H9 (cell line): ENCODE measurements around the gene PLA1A. TPM values are rescaled to one million over a fixed set of nuclear protein-coding genes. Genes with fewer than 3 reads are reported as not detected.

Experiments
- DNase-seq: peaks from one replicate; pipeline ENCODE4 v3.0.0-alpha.2; 2017
- H2AFZ ChIP-seq: one replicate; pipeline ENCODE4 v1.6.1; 2013; ENCODE audit warnings: mild to moderate bottlenecking, low read length, control low read depth, moderate library complexity
- H2AK5ac ChIP-seq: 2 replicates; pipeline ENCODE4 v1.6.1; 2013; ENCODE audit warnings: low read length, control low read depth, mixed read lengths; ENCODE audit not compliant: insufficient read length
- H2BK120ac ChIP-seq: one replicate; pipeline ENCODE4 v1.6.1; 2013; ENCODE audit warnings: low read depth, mild to moderate bottlenecking, low read length, control low read depth, inconsistent platforms; ENCODE audit not compliant: poor library complexity, severe bottlenecking
- H2BK12ac ChIP-seq: 2 replicates; pipeline ENCODE4 v1.6.1; 2013; ENCODE audit warnings: low read length, control low read depth, mixed read lengths, low read depth; ENCODE audit not compliant: insufficient read length
- H2BK15ac ChIP-seq: 2 replicates; pipeline ENCODE4 v1.6.1; 2013; ENCODE audit warnings: low read depth, low read length, control low read depth
- H2BK20ac ChIP-seq: one replicate; pipeline ENCODE4 v1.6.1; 2013; ENCODE audit warnings: low read depth, mild to moderate bottlenecking, low read length, control low read depth, inconsistent platforms; ENCODE audit not compliant: poor library complexity, severe bottlenecking
- H2BK5ac ChIP-seq: 2 replicates; pipeline ENCODE4 v1.6.1; 2013; ENCODE audit warnings: low read length, control low read depth, mixed read lengths; ENCODE audit not compliant: insufficient read length
- H3K14ac ChIP-seq: 2 replicates; pipeline ENCODE4 v1.6.1; 2013; ENCODE audit warnings: low read length, control low read depth; ENCODE audit not compliant: insufficient read depth
- H3K18ac ChIP-seq: 2 replicates; pipeline ENCODE4 v1.6.1; 2013; ENCODE audit warnings: low read depth, mild to moderate bottlenecking, mixed read lengths, low read length, control low read depth; ENCODE audit not compliant: insufficient read length
- H3K23ac ChIP-seq: 2 replicates; pipeline ENCODE4 v1.6.1; 2013; ENCODE audit warnings: low read length, control low read depth, mixed read lengths, low read depth; ENCODE audit not compliant: insufficient read length
- H3K23me2 ChIP-seq: 2 replicates; pipeline ENCODE4 v1.6.1; 2013; ENCODE audit warnings: low read depth, mild to moderate bottlenecking, mixed read lengths, low read length, control low read depth; ENCODE audit not compliant: insufficient read length, poor library complexity, severe bottlenecking
- H3K27ac ChIP-seq: 2 replicates; pipeline ENCODE4 v1.5.1; 2013; ENCODE audit warnings: low read length, control low read depth, mixed read lengths, low read depth; ENCODE audit not compliant: insufficient read length
- H3K27me3 ChIP-seq: 2 replicates; pipeline ENCODE4 v1.6.1; 2013; ENCODE audit warnings: low read length, control low read depth, inconsistent platforms; ENCODE audit not compliant: insufficient read depth
- H3K4ac ChIP-seq: 2 replicates; pipeline ENCODE4 v1.6.1; 2013; ENCODE audit warnings: low read depth, mild to moderate bottlenecking, control low read depth, inconsistent platforms, low read length, moderate library complexity
- H3K4me1 ChIP-seq: 2 replicates; pipeline ENCODE4 v1.6.1; 2013; ENCODE audit warnings: low read length, control low read depth, inconsistent platforms; ENCODE audit not compliant: insufficient read depth
- H3K4me2 ChIP-seq: 2 replicates; pipeline ENCODE4 v1.6.1; 2013; ENCODE audit warnings: low read length, control low read depth, mixed read lengths; ENCODE audit not compliant: insufficient read length, insufficient read depth
- H3K56ac ChIP-seq: 2 replicates; pipeline ENCODE4 v1.6.1; 2013; ENCODE audit warnings: low read depth, mild to moderate bottlenecking, mixed read lengths, low read length, control low read depth; ENCODE audit not compliant: insufficient read length
- H3K79me1 ChIP-seq: 2 replicates; pipeline ENCODE4 v1.6.1; 2013; ENCODE audit warnings: low read depth, mild to moderate bottlenecking, moderate library complexity, low read length, control low read depth, inconsistent platforms; ENCODE audit not compliant: insufficient read depth, poor library complexity, severe bottlenecking
- H3K79me2 ChIP-seq: 2 replicates; pipeline ENCODE4 v1.6.1; 2013; ENCODE audit warnings: low read length, control low read depth, inconsistent platforms; ENCODE audit not compliant: insufficient read depth
- H3K9ac ChIP-seq: 2 replicates; pipeline ENCODE4 v1.6.1; 2013; ENCODE audit warnings: low read length, control low read depth, mixed read lengths; ENCODE audit not compliant: insufficient read length; ENCODE audit errors: extremely low read depth
- H3K9me3 ChIP-seq: one replicate; pipeline ENCODE4 v1.6.1; 2013; ENCODE audit warnings: low read depth, low read length, inconsistent platforms; ENCODE audit not compliant: control insufficient read depth
- H3T11ph ChIP-seq: one replicate; pipeline ENCODE4 v1.6.1; 2013; ENCODE audit warnings: mild to moderate bottlenecking, low read length, control low read depth, inconsistent platforms
- H4K20me1 ChIP-seq: one replicate; pipeline ENCODE4 v1.6.1; 2013; ENCODE audit not compliant: control insufficient read depth, insufficient read length, insufficient read depth
- H4K5ac ChIP-seq: 2 replicates; pipeline ENCODE4 v1.6.1; 2013; ENCODE audit warnings: low read depth, mild to moderate bottlenecking, mixed read lengths, low read length, control low read depth; ENCODE audit not compliant: insufficient read length
- H4K8ac ChIP-seq: replicated peaks from 2 replicates; pipeline ENCODE4 v1.6.1; 2013; ENCODE audit warnings: low read length, control low read depth, mixed read lengths, low read depth; ENCODE audit not compliant: insufficient read length
- H4K91ac ChIP-seq: 2 replicates; pipeline ENCODE4 v1.6.1; 2013; ENCODE audit warnings: low read depth, mild to moderate bottlenecking, moderate library complexity, mixed read lengths, low read length, control low read depth; ENCODE audit not compliant: insufficient read length
- H3K27ac Mint-ChIP-seq, 3 experiments: 2 replicates in 2 of 3; 3 replicates in 1 of 3; pipeline ENCODE4 v1.8.0; 2020 to 2021; ENCODE audit warnings: mixed read lengths in 3 of 3, mild to moderate bottlenecking in 1 of 3, moderate library complexity in 1 of 3
- H3K27me3 Mint-ChIP-seq: 2 replicates; pipeline ENCODE4 v1.8.0; 2021; ENCODE audit warnings: low read depth, mild to moderate bottlenecking, moderate library complexity, mixed read lengths
- H3K36me3 Mint-ChIP-seq, 3 experiments: 2 replicates in 2 of 3; 3 replicates in 1 of 3; pipeline ENCODE4 v1.8.0; 2020 to 2021; ENCODE audit warnings: low read depth in 3 of 3, mixed read lengths in 3 of 3; ENCODE audit not compliant: insufficient read depth in 1 of 3
- H3K4me1 Mint-ChIP-seq, 2 experiments: 2 replicates each; pipeline ENCODE4 v1.8.0; 2020; ENCODE audit warnings: mixed read lengths in 2 of 2
- H3K4me3 Mint-ChIP-seq, 2 experiments: 2 replicates in 1 of 2; 3 replicates in 1 of 2; pipeline ENCODE4 v1.8.0; 2020 to 2021; ENCODE audit warnings: mild to moderate bottlenecking in 2 of 2, mixed read lengths in 2 of 2, moderate library complexity in 1 of 2
- H3K9me3 Mint-ChIP-seq, 2 experiments: 2 replicates in 1 of 2; 3 replicates in 1 of 2; pipeline ENCODE4 v1.8.0; 2020; ENCODE audit warnings: mild to moderate bottlenecking in 2 of 2, mixed read lengths in 2 of 2, moderate library complexity in 1 of 2
- CTCF ChIP-seq: fragments of 200-600 bp; sonication (generic); conservative IDR thresholded peaks from 3 replicates; pipeline ENCODE4 v1.8.0; 2021; ENCODE audit warnings: antibody characterized with exemption, mild to moderate bottlenecking
- WGBS: extraction: QIAGEN DNeasy Blood & Tissue Kit; methylation state at CpG from one replicate; pipeline ENCODE4 v1.1.7; 2013; ENCODE audit warnings: missing lambda C conversion rate, low lambda C conversion rate, mixed read lengths; ENCODE audit not compliant: insufficient read length; ENCODE audit errors: extremely low coverage; 5-methylcytosine and 5-hydroxymethylcytosine counted together
- total RNA-seq: library from RNA; stranded (reverse); gene quantifications from 2 replicates; pipeline ENCODE4 v1.2.1, GENCODE V29; 2021

Gene PLA1A
- total RNA-seq, 1 experiment from 2014 or later: not detected

- no peak overlapping the region for H3K9ac ChIP-seq
Observed at GRCh38 chr3:119560160-119560559, 37.5 kb upstream of the PLA1A start.

More at GRCh38 chr3:119560160-119560559, 37.5 kb upstream of the PLA1A start:
- no peak for TF ChIP-seq CTCF
- Histone ChIP-seq H3K79me1 (no peaks in the 10 kb centered on the region), H2BK12ac (no peak overlapping the region), H3K4ac (no peak overlapping the region), H3K79me2 (no peaks in the 10 kb centered on the region), H3K56ac (no peak overlapping the region), H2BK20ac (no peak overlapping the region), H3K23me2 (no peaks in the 10 kb centered on the region), H2BK15ac (no peak overlapping the region), H4K91ac (no peak overlapping the region), H2AFZ (no peak overlapping the region), H4K20me1 (no peaks in the 10 kb centered on the region), H3K4me1 (no peaks in the 10 kb centered on the region), H3K18ac (no peak overlapping the region), H3K9me3 (no peaks in the 10 kb centered on the region), H3T11ph (no peak overlapping the region), H4K8ac (no peak overlapping the region), H3K4me2 (no peak overlapping the region), H3K27ac (no peak overlapping the region), H2BK5ac (no peak overlapping the region), H2BK120ac (no peak overlapping the region), H3K14ac (no peak overlapping the region), H3K23ac (no peak overlapping the region), H2AK5ac (no peak overlapping the region), H4K5ac (no peak overlapping the region), H3K27me3 (no peaks in the 10 kb centered on the region)
- peaks cover 4% of the 10 kb centered on the region for H3K27me3 Mint-ChIP-seq
- H3K27ac Mint-ChIP-seq: no peak overlapping the region
- H3K4me3 Mint-ChIP-seq: no peak overlapping the region
- no peaks in the 10 kb centered on the region for H3K36me3 Mint-ChIP-seq
- peaks cover 4 to 5% of the 10 kb centered on the region in 2 experiments; a peak in 3 of 4 replicates for H3K4me1 Mint-ChIP-seq
- DNase-seq: no peak
- no peaks in the 10 kb centered on the region; a peak in 1 of 5 replicates for H3K9me3 Mint-ChIP-seq
- WGBS: no CpG with 5 or more reads among the region's 5 CpGs
